SK-N-SH (cell line): ENCODE measurements around the gene HNRNPL. TPM values are rescaled to one million over a fixed set of nuclear protein-coding genes. Genes with fewer than 3 reads are reported as not detected.
A peak's percentile ranks its signal among the peaks of the same experiment; 100 is the strongest.

Source experiments
- CTCF ChIA-PET: fragments of 300-600, 350-600 bp; formaldehyde crosslinking; extraction: SDS; loops from one replicate; lab custom pipeline; 2021; lab: Yijun Ruan, JAX
- POLR2A ChIA-PET: fragments of 350-600 bp; sonication (Branson Sonifier 250); formaldehyde crosslinking; extraction: SDS; loops from one replicate; lab custom pipeline; 2020; ENCODE audit warnings: antibody characterized with exemption, inconsistent platforms; lab: Yijun Ruan, JAX
- DNase-seq: peaks from one replicate; pipeline ENCODE4 v3.0.0; 2012
- H2AFZ ChIP-seq: fragments of 200-600 bp; sonication (generic); 2 replicates; pipeline ENCODE4 v1.8.1; 2016; ENCODE audit warnings: antibody characterized with exemption, mild to moderate bottlenecking, low read depth
- H3F3A ChIP-seq: fragments of 200-600 bp; sonication (generic); replicated peaks from 2 replicates; pipeline ENCODE3; 2016; ENCODE audit warnings: antibody characterized with exemption, mild to moderate bottlenecking; ENCODE audit not compliant: insufficient read depth
- H3K27ac ChIP-seq, 2 experiments: fragments of 200-500 bp in 1 of 2; fragments of 200-600 bp in 1 of 2; sonication (Bioruptor generic) in 1 of 2; sonication (generic), shearing (Covaris generic) in 1 of 2; 2 replicates each; pipeline versions ENCODE4 v1.5.1 to v1.6.1; 2014 to 2016; ENCODE audit warnings: low read depth in 2 of 2, inconsistent platforms in 1 of 2, low read length in 1 of 2, mild to moderate bottlenecking in 1 of 2, mixed read lengths in 1 of 2
- H3K27me3 ChIP-seq: fragments of 200-600 bp; sonication (generic), shearing (Covaris generic); 2 replicates; pipeline ENCODE4 v1.6.1; 2016; ENCODE audit warnings: mixed run types; ENCODE audit not compliant: insufficient read depth
- H3K36me3 ChIP-seq, 2 experiments: fragments of 200-500 bp in 1 of 2; fragments of 200-600 bp in 1 of 2; sonication (Bioruptor generic) in 1 of 2; sonication (generic) in 1 of 2; replicated peaks in 1 of 2; 2 replicates each; pipeline versions ENCODE3 to v1.5.1; 2014 to 2016; ENCODE audit warnings: low read length in 1 of 2, mild to moderate bottlenecking in 1 of 2; ENCODE audit not compliant: insufficient read depth in 2 of 2, control insufficient read depth in 1 of 2
- H3K4me1 ChIP-seq, 2 experiments: fragments of 200-500 bp in 1 of 2; fragments of 200-600 bp in 1 of 2; sonication (Bioruptor generic) in 1 of 2; sonication (generic), shearing (Covaris generic) in 1 of 2; 2 replicates each; pipeline versions ENCODE4 v1.5.1 to v1.6.1; 2014 to 2016; ENCODE audit warnings: low read depth in 1 of 2, low read length in 1 of 2, mixed run types in 1 of 2; ENCODE audit not compliant: insufficient read depth in 2 of 2, control insufficient read depth in 1 of 2
- H3K4me2 ChIP-seq: fragments of 200-600 bp; sonication (generic), shearing (Covaris generic); 2 replicates; pipeline ENCODE4 v1.6.1; 2017; ENCODE audit warnings: mixed run types
- H3K4me3 ChIP-seq, 2 experiments: fragments of 200-500 bp in 1 of 2; fragments of 200-600 bp in 1 of 2; sonication (Bioruptor generic) in 1 of 2; sonication (generic), shearing (Covaris generic) in 1 of 2; 2 replicates each; pipeline versions ENCODE4 v1.5.1 to v1.8.1; 2014 to 2016; ENCODE audit warnings: low read depth in 2 of 2, inconsistent platforms in 1 of 2, low read length in 1 of 2, mild to moderate bottlenecking in 1 of 2, mixed read lengths in 1 of 2, moderate library complexity in 1 of 2
- H3K79me2 ChIP-seq: fragments of 200-600 bp; sonication (generic); 2 replicates; pipeline ENCODE4 v1.8.1; 2017; ENCODE audit warnings: mild to moderate bottlenecking; ENCODE audit not compliant: insufficient read depth
- H3K9ac ChIP-seq: fragments of 200-600 bp; sonication (generic); 2 replicates; pipeline ENCODE4 v1.6.1; 2017; ENCODE audit warnings: mixed run types
- H3K9me2 ChIP-seq: fragments of 200-600 bp; sonication (generic); 2 replicates; pipeline ENCODE4 v1.6.1; 2017; ENCODE audit warnings: mixed run types
- H3K9me3 ChIP-seq: fragments of 200-600 bp; sonication (generic); 2 replicates; pipeline ENCODE4 v1.6.1; 2017; ENCODE audit warnings: mixed run types, mild to moderate bottlenecking, moderate library complexity
- H4K20me1 ChIP-seq: fragments of 200-600 bp; sonication (generic); 2 replicates; pipeline ENCODE4 v1.6.1; 2017; ENCODE audit warnings: mild to moderate bottlenecking, mixed run types; ENCODE audit not compliant: insufficient read depth
- CHD2 ChIP-seq: fragments of 150-350 bp; IDR thresholded peaks from 2 replicates; pipeline ENCODE4 v1.6.1; 2018; ENCODE audit warnings: low read length; ENCODE audit not compliant: partially characterized antibody
- EP300 ChIP-seq, 2 experiments: IDR thresholded peaks; 2 replicates each; pipeline versions ENCODE4 v1.4.0 to v1.6.1; 2012; ENCODE audit warnings: borderline replicate concordance in 1 of 2, low read depth in 1 of 2, low read length in 1 of 2
- EZH2phosphoT487 ChIP-seq: fragments of 200-600 bp; sonication (generic); IDR thresholded peaks from 2 replicates; pipeline ENCODE4 v1.6.1; 2017; ENCODE audit warnings: low read depth, mixed run types, mild to moderate bottlenecking, antibody characterized with exemption, moderate library complexity, borderline replicate concordance
- FOSL2 ChIP-seq: IDR thresholded peaks from 2 replicates; pipeline ENCODE4 v1.4.0; 2012; ENCODE audit warnings: low read depth, mild to moderate bottlenecking, moderate library complexity, borderline replicate concordance
- FOXJ3 ChIP-seq: sonication (generic); formaldehyde crosslinking; IDR thresholded peaks from 2 replicates; pipeline ENCODE4 v1.5.1; 2020; ENCODE audit warnings: mild to moderate bottlenecking, missing genetic modification reagents
- JUND ChIP-seq: IDR thresholded peaks from 2 replicates; pipeline ENCODE4 v1.4.0; 2012
- RCOR1 ChIP-seq: fragments of 150-350 bp; IDR thresholded peaks from 2 replicates; pipeline ENCODE4 v1.6.1; 2017; ENCODE audit warnings: antibody characterized with exemption, low read length
- YY1 ChIP-seq: IDR thresholded peaks from 2 replicates; pipeline ENCODE4 v1.4.0; 2012; ENCODE audit warnings: low read depth, mild to moderate bottlenecking
- WGBS: methylation state at CpG from one replicate; pipeline ENCODE4 v1.1.6; 2017; ENCODE audit warnings: low lambda C conversion rate; 5-methylcytosine and 5-hydroxymethylcytosine counted together
- polyA plus RNA-seq, 3 experiments: library from polyadenylated mRNA; depleted of rRNA; stranded (reverse); fragments of >200 nt; gene quantifications; 2 replicates each; pipeline ENCODE4 v1.2.3, GENCODE V29; 2012
- TF ChIP-seq, protein P1 (sequence below): IDR thresholded peaks from 2 replicates; pipeline ENCODE4 v1.4.0; 2012; ENCODE audit warnings: low read depth
- TF ChIP-seq, protein P2 (sequence below): fragments of 150-350 bp; IDR thresholded peaks from 2 replicates; pipeline ENCODE4 v1.6.1; 2017; ENCODE audit warnings: antibody characterized with exemption, low read length, low read depth, borderline replicate concordance
- TF ChIP-seq, protein P3 (sequence below): IDR thresholded peaks from 2 replicates; pipeline ENCODE4 v1.4.0; 2012; ENCODE audit warnings: low read depth, borderline replicate concordance

The HNRNPL gene
- polyA plus RNA-seq, 1 of the 3 experiments (the other 2 are of a cell fraction) = 280 TPM

DNA sequence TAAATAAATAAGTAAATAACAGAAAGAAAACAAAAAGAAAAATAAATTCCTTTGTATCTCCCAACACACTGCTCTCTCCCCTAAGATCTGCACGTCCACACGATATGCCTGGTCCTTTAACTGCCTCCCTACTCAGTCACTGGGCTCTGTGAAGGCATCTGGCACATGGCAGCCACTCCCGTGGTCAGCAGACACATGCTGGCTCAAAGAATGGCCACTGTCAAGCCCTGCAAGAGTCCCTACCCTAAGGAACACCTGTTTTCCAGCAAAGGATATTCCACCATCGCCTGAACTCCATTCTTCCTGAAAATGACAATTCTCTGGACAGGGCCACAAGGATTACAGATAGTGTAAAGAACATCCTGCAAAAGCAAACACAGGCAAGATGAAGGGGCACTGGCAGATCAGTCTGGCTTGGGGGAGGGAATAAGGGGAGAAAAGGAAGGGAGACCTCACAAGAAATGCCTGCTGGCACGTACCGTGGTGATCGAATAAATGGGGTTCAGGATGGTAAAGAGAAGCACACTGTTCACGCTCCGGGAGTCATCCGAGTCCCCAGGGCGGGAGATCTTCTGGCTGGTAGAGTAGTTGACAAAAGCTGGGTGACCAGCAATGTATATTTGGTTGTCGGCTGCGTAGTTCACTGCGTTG, 4.3 kb downstream of the HNRNPL start:
- H3K27ac ChIP-seq = no peak overlapping the region
- no peak for DNase-seq
- H3K4me1 ChIP-seq = peaks cover 17 to 21% of the 10 kb centered on the region in 2 experiments; a peak in 1 of 4 replicates
- H3K9me3 ChIP-seq = no peaks in the 10 kb centered on the region
- no peak overlapping the region for H3K4me2 ChIP-seq
- ChIA-PET CTCF (interaction anchor here (0.5 to 1.2 kb wide), 2 partner anchors 19 to 85 kb away, joined by 3 to 5 read pairs; partner anchors contain the start of genes MRPS12 and SARS2), POLR2A (no interaction called here)
- H4K20me1 ChIP-seq = peaks cover 87% of the 10 kb centered on the region
- H3F3A ChIP-seq = peaks cover 37% of the 10 kb centered on the region
- H3K27me3 ChIP-seq = no peaks in the 10 kb centered on the region
- H3K4me3 ChIP-seq = no peak overlapping the region
- whole genome bisulfite sequencing = 90% methylated on average over 14 of the region's 14 CpGs
- no peak overlapping the region for H2AFZ ChIP-seq
- H3K9me2 ChIP-seq = no peaks in the 10 kb centered on the region
- TF ChIP-seq CHD2 (no peak), EP300 (IDR thresholded peaks at IDR 0.05; ENCODE audit: borderline replicate concordance in 1 of 2, low read depth in 1 of 2, low read length in 1 of 2) (no peak), RCOR1 (no peak), YY1 (no peak), JUND (no peak), FOXJ3 (CRISPR knock-in tag) (no peak)
- TF ChIP-seq, protein P1, sequence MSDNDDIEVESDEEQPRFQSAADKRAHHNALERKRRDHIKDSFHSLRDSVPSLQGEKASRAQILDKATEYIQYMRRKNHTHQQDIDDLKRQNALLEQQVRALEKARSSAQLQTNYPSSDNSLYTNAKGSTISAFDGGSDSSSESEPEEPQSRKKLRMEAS = no peak
- H3K9ac ChIP-seq = no peak overlapping the region
- peaks cover 86% of the 10 kb centered on the region for H3K79me2 ChIP-seq
- H3K36me3 ChIP-seq = peaks cover 68 to 71% of the 10 kb centered on the region in 2 experiments

DNA sequence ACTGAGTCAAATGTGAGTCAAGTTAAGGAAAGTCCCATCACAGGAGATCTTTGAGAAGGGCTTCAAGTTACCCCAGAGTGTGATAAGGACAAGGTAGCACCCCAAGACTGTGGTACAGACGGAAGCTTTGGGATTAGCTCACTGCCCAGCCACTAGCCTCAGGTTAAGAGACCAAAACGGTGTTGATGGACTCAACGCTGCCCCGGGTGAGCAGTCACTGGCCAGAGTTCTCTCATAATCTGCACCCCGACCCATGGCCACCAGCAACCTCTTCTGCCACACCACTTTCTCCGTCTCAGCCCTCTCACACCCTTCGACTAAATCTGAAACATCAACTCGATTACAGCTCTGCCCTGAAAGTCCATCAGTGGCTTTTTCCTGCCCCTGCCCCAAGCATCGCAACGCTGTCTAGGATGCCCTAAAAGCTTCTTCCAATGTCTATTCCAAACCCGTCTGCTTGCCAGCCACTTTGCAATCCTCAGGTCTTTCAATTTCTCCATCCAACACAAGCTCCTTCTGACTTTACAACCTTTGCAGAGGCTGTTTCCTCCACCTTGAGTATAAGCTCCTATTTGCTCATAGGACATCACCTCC, 5.6 kb downstream of the HNRNPL start:
- Histone ChIP-seq H3K9me2 (no peaks in the 10 kb centered on the region), H3K4me2 (no peak overlapping the region), H3K79me2 (peaks cover 92% of the 10 kb centered on the region), H2AFZ (no peak overlapping the region), H3K27me3 (no peaks in the 10 kb centered on the region), H3K4me1 (peaks cover 21 to 28% of the 10 kb centered on the region in 2 experiments; a peak in 3 of 4 replicates), H3K9me3 (no peaks in the 10 kb centered on the region), H3F3A (peaks cover 37% of the 10 kb centered on the region), H3K36me3 (peaks cover 78 to 80% of the 10 kb centered on the region in 2 experiments), H3K27ac (peak overlapping the region in 1 of 2 experiments; percentile 15; a peak in 1 of 4 replicates), H3K9ac (no peak overlapping the region), H3K4me3 (no peak overlapping the region), H4K20me1 (peaks cover 94% of the 10 kb centered on the region)
- DNase-seq = no peak
- POLR2A ChIA-PET = no interaction called here
- CTCF ChIA-PET = interaction anchor here (1.2 kb wide), 1 partner anchor 43 kb away, joined by 3 read pairs; no protein-coding TSS in a partner anchor
- TF ChIP-seq, protein P2, sequence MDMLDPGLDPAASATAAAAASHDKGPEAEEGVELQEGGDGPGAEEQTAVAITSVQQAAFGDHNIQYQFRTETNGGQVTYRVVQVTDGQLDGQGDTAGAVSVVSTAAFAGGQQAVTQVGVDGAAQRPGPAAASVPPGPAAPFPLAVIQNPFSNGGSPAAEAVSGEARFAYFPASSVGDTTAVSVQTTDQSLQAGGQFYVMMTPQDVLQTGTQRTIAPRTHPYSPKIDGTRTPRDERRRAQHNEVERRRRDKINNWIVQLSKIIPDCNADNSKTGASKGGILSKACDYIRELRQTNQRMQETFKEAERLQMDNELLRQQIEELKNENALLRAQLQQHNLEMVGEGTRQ = no peak
- TF ChIP-seq FOSL2 = no peak
- TF ChIP-seq, protein P3, sequence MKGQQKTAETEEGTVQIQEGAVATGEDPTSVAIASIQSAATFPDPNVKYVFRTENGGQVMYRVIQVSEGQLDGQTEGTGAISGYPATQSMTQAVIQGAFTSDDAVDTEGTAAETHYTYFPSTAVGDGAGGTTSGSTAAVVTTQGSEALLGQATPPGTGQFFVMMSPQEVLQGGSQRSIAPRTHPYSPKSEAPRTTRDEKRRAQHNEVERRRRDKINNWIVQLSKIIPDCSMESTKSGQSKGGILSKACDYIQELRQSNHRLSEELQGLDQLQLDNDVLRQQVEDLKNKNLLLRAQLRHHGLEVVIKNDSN = no peak
- TF ChIP-seq EZH2phosphoT487 = no peak
- 81% methylated on average over 11 of the region's 11 CpGs for WGBS
